ENCODE results near the gene RNU1-4. TPM values are rescaled to one million over a fixed set of nuclear protein-coding genes. Genes with fewer than 3 reads are reported as not detected.
A peak's percentile ranks its signal among the peaks of the same experiment; 100 is the strongest.
"Not testable (repeated sequence)": the region's sequence is repeated elsewhere in the genome, so short reads cannot be mapped to it uniquely, and the experiment has no call there.

RNU1-4 gene
- total and polyA plus RNA-seq, 2 experiments from 2014 or later, result not detected

GRCh38 chr1:16694308-16694702, 46.0 kb upstream of the RNU1-4 start:
- not testable (repeated sequence) for H3K9me3 Mint-ChIP-seq; DNase-seq (ENCODE audit: low spot score); H3K36me3 ChIP-seq (ENCODE audit: insufficient read depth); H3K9me2 ChIP-seq (ENCODE audit: insufficient read depth); H3K4me3 ChIP-seq; H3K36me3 Mint-ChIP-seq (ENCODE audit: low read depth); H3K4me1 Mint-ChIP-seq; H2AFZ ChIP-seq; H3F3A ChIP-seq (replicated peaks; ENCODE audit: low read depth); H3K4me2 ChIP-seq; H3K27ac Mint-ChIP-seq; H3K27ac ChIP-seq (ENCODE audit: low read depth); H3K79me2 ChIP-seq (replicated peaks; ENCODE audit: insufficient read depth); H3K4me1 ChIP-seq (ENCODE audit: insufficient read depth); H4K20me1 ChIP-seq (replicated peaks; ENCODE audit: insufficient read depth)
- H3K4me3 Mint-ChIP-seq, result peak overlapping the region; percentile 68
- peaks cover 45% of the 10 kb centered on the region for H3K27me3 ChIP-seq (ENCODE audit: insufficient read depth)
- H3K27me3 Mint-ChIP-seq (ENCODE audit: insufficient read depth, low read depth, poor library complexity), result peaks cover 20% of the 10 kb centered on the region
- peak; percentile 6 for ATAC-seq

DNA sequence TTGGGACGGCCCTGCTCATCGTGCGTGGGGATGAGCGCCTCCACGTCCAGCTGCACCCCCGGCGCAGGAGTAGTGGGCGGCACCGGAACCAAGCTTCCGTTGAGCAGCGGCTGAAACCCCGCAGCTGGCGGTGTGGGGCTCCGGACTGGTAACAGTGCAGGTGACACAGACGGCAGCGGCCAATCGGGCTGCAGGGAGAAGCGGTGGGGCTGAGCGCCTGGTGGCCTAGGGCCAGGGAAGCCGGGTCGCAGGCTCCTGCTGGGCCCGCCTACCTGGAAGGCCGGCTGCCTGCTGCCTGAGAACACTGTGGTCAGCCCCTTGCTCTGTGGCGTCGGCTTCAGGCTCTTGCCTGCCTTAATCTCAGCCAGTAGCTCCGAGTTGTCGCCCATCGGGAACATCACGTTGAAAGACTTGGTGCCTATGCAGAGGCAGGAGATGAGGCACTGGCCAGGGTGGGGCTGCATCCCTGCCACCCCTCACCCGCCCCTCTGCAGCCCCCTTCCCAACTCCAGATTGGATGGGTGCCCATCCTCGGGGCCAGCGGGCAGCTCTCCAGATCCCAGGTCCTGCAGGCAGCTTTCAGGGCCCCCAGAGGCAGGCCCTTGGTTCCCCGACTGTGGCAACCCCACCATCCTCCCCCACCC, 43.7 kb upstream of the RNU1-4 start:
- H3K4me1 ChIP-seq (ENCODE audit: insufficient read depth); H3K79me2 ChIP-seq (replicated peaks; ENCODE audit: insufficient read depth); H3K27ac Mint-ChIP-seq; H3K36me3 Mint-ChIP-seq (ENCODE audit: low read depth); H3K9me2 ChIP-seq (ENCODE audit: insufficient read depth); H3K36me3 ChIP-seq (ENCODE audit: insufficient read depth); H2AFZ ChIP-seq; H3K4me3 Mint-ChIP-seq; H3K4me3 ChIP-seq; H3K27ac ChIP-seq (ENCODE audit: low read depth); H3F3A ChIP-seq (replicated peaks; ENCODE audit: low read depth); H3K4me1 Mint-ChIP-seq; H4K20me1 ChIP-seq (replicated peaks; ENCODE audit: insufficient read depth); H3K4me2 ChIP-seq; H3K9me3 Mint-ChIP-seq: not testable (repeated sequence)
- peaks cover 18% of the 10 kb centered on the region for H3K27me3 Mint-ChIP-seq (ENCODE audit: insufficient read depth, low read depth, poor library complexity)
- H3K27me3 ChIP-seq (ENCODE audit: insufficient read depth), result peaks cover 46% of the 10 kb centered on the region
- peak; percentile 1 for ATAC-seq
- peak; percentile 51 for DNase-seq (ENCODE audit: low spot score)

DNA sequence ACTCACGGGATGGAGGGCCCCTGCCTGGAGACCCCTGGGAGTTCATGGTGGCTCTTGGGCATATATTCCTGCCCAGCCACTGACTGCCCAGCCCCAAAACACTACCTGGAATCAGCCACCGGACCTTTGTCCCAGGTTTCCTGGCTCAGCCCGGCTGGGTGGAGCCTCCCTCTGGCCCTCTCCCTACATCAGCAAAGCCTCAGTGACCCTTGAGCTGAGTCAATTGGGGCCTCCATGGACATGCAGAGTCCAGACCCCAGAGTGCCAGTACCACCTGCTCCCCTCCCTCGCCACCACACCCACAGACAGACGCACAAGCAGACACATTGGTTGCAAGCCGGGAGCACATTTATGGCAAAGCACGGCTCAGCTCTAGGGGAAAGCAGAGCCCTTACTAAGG, 43.2 kb upstream of the RNU1-4 start:
- DNase-seq (ENCODE audit: low spot score); H3K79me2 ChIP-seq (replicated peaks; ENCODE audit: insufficient read depth); H4K20me1 ChIP-seq (replicated peaks; ENCODE audit: insufficient read depth); H2AFZ ChIP-seq; H3K36me3 ChIP-seq (ENCODE audit: insufficient read depth); H3K4me3 Mint-ChIP-seq; ATAC-seq; H3K27ac ChIP-seq (ENCODE audit: low read depth); H3K4me3 ChIP-seq; H3K4me1 ChIP-seq (ENCODE audit: insufficient read depth); H3K36me3 Mint-ChIP-seq (ENCODE audit: low read depth); H3K4me2 ChIP-seq; H3K9me3 Mint-ChIP-seq; H3K4me1 Mint-ChIP-seq; H3K27ac Mint-ChIP-seq; H3F3A ChIP-seq (replicated peaks; ENCODE audit: low read depth); H3K9me2 ChIP-seq (ENCODE audit: insufficient read depth): not testable (repeated sequence)
- H3K27me3 ChIP-seq (ENCODE audit: insufficient read depth), result peaks cover 40% of the 10 kb centered on the region
- peaks cover 17% of the 10 kb centered on the region for H3K27me3 Mint-ChIP-seq (ENCODE audit: insufficient read depth, low read depth, poor library complexity)

- not testable (repeated sequence) for H3K36me3 Mint-ChIP-seq (ENCODE audit: low read depth); H3K9me3 Mint-ChIP-seq; H3K36me3 ChIP-seq (ENCODE audit: insufficient read depth); H3F3A ChIP-seq (replicated peaks; ENCODE audit: low read depth); H3K4me1 ChIP-seq (ENCODE audit: insufficient read depth); H3K27ac Mint-ChIP-seq; H3K4me1 Mint-ChIP-seq; H4K20me1 ChIP-seq (replicated peaks; ENCODE audit: insufficient read depth); H3K4me3 Mint-ChIP-seq; H3K9me2 ChIP-seq (ENCODE audit: insufficient read depth); H2AFZ ChIP-seq; H3K79me2 ChIP-seq (replicated peaks; ENCODE audit: insufficient read depth); H3K4me2 ChIP-seq; H3K27ac ChIP-seq (ENCODE audit: low read depth)
- Histone ChIP-seq H3K27me3 (ENCODE audit: insufficient read depth) (peaks cover 27% of the 10 kb centered on the region), H3K4me3 (0 out of 2 replicates have a peak overlapping the region, but pooled peaks have one; percentile 32)
- H3K27me3 Mint-ChIP-seq (ENCODE audit: insufficient read depth, low read depth, poor library complexity), result peaks cover 15% of the 10 kb centered on the region
- ATAC-seq, result peak; percentile 3
- peak; percentile 64 for DNase-seq (ENCODE audit: low spot score)
Observed at GRCh38 chr1:16699440-16699839, 40.9 kb upstream of the RNU1-4 start.

GRCh38 chr1:16700138-16700895, 40.0 kb upstream of the RNU1-4 start:
- not testable (repeated sequence) for H3K4me1 Mint-ChIP-seq; H4K20me1 ChIP-seq (replicated peaks; ENCODE audit: insufficient read depth); H3K79me2 ChIP-seq (replicated peaks; ENCODE audit: insufficient read depth); H3K4me3 ChIP-seq; H3K4me1 ChIP-seq (ENCODE audit: insufficient read depth); H3K9me2 ChIP-seq (ENCODE audit: insufficient read depth); DNase-seq (ENCODE audit: low spot score); H3K36me3 Mint-ChIP-seq (ENCODE audit: low read depth); H3K36me3 ChIP-seq (ENCODE audit: insufficient read depth); H3K27ac Mint-ChIP-seq; H3K4me2 ChIP-seq; H2AFZ ChIP-seq; H3K4me3 Mint-ChIP-seq; H3K9me3 Mint-ChIP-seq; H3K27ac ChIP-seq (ENCODE audit: low read depth); H3F3A ChIP-seq (replicated peaks; ENCODE audit: low read depth)
- H3K27me3 ChIP-seq (ENCODE audit: insufficient read depth), result peaks cover 24% of the 10 kb centered on the region
- H3K27me3 Mint-ChIP-seq (ENCODE audit: insufficient read depth, low read depth, poor library complexity), result peaks cover 13% of the 10 kb centered on the region
- peak; percentile 69 for ATAC-seq

GRCh38 chr1:16701189-16701588, 39.1 kb upstream of the RNU1-4 start:
- not testable (repeated sequence) for H3K27ac ChIP-seq (ENCODE audit: low read depth); H3K79me2 ChIP-seq (replicated peaks; ENCODE audit: insufficient read depth); H3K9me3 Mint-ChIP-seq; H3K27ac Mint-ChIP-seq; H3K4me1 ChIP-seq (ENCODE audit: insufficient read depth); H3K4me3 ChIP-seq; H3K4me1 Mint-ChIP-seq; H4K20me1 ChIP-seq (replicated peaks; ENCODE audit: insufficient read depth); H3K36me3 ChIP-seq (ENCODE audit: insufficient read depth); DNase-seq (ENCODE audit: low spot score); H3F3A ChIP-seq (replicated peaks; ENCODE audit: low read depth); H3K4me2 ChIP-seq; H3K36me3 Mint-ChIP-seq (ENCODE audit: low read depth); H3K9me2 ChIP-seq (ENCODE audit: insufficient read depth); H2AFZ ChIP-seq; H3K4me3 Mint-ChIP-seq
- peak; percentile 8 for ATAC-seq
- peaks cover 10% of the 10 kb centered on the region for H3K27me3 Mint-ChIP-seq (ENCODE audit: insufficient read depth, low read depth, poor library complexity)
- H3K27me3 ChIP-seq (ENCODE audit: insufficient read depth), result peaks cover 21% of the 10 kb centered on the region
